ENCODE data around the gene ELMO1.

ELMO1 gene

DNA sequence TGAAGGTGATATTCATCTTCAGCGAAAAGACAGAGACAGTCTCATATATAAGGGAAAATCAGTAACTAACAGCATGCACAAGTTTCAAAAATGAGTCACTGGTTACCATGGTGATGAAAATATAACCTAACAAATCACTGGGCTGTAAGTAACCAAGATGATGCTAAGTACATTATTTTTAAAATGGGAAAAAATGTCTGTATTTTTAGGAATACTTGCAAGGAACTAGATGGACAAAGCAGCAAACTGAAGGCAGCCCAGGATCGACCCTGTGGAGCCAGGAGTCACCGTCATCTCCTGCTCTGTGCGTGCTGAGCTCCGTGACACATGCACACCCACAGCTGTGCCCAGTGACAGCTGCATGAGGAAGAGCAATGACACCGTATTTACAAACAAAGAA, 137.3 kb downstream of the ELMO1 start:
- peak in 1 of 2 donors; percentile 12 for DNase-seq (ENCODE audit: low read depth in 2 of 2)

DNA sequence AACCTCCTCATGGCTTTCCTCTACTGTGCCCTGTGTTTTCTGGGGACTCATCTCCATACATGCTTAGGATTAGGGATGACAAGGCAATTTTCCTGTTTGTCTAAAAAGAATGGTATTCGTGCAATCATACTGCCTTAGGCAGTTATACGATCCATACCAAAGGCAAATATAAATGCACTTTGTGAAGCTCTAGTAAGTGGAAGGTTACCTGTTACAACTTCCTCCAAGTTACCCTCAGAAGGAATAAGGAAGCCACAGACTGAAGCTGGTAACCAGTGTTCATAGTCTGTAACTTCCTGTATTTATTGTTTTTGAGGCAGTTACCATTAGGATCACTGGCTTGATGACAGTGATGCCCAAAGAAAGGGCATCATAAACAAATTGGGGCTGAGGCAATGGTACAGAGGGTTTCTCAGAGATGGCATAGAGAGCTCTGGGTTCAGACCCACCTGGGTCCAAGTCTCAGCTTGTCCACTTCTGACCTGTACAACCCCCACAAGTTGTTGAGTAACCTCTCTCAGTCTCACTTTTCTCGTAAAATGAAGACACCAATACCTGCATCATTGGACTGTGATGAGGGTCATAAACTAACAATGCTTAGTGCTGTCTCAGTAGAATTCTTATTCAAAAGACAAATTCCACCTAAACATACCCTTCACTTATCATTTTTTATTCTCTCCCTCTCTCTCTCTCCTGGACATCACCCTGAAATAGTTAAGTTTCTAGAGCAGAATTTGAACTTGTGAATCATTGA, 138.2 kb downstream of the ELMO1 start:
- DNase-seq (ENCODE audit: low read depth in 2 of 2) = no peak

DNA sequence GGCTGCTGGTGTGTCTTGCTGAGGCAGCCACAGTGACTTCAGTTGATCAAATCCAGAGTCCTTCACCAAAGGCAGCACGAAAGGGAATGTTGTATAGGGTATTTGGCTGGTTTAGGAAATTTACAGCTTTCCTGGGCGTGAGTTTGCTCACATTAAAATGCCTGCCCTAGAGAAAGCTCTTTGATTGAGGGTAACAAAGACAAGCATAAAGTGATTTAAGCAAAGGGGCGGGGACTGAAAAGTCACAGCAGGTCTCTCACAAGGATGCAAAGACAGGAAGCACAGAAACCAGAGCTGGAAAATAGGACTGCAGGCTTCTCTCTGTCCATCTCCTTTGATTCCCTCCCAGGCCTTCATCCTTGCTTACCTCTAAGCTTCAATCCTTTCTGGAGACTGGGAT, 139.2 kb downstream of the ELMO1 start:
- no peak for DNase-seq (ENCODE audit: low read depth in 2 of 2)

- no peak for DNase-seq (ENCODE audit: low read depth in 2 of 2)
Measured at GRCh38 chr7:37304921-37305320, 143.7 kb downstream of the ELMO1 start.

DNA sequence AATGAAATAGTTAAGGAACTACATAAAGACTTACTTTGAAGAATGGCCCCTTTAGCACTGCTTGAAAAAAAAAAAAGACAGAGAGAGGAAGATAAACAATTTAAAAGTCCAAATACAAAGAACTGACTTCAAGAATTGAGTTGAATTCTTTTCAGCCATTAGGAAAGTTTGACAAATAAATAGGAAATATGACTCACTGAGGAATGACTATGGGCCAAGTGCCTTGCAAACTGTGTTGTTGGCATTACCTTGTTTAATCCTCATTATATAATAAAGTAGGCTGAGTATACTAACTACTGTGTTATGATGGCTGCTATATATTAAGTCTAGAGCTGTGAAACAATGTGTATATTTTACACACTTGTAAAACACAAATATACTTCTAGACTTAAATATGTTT, 151.1 kb downstream of the ELMO1 start:
- DNase-seq (ENCODE audit: low read depth in 2 of 2) = no peak

- no peak for DNase-seq (ENCODE audit: low read depth in 2 of 2)
Measured at GRCh38 chr7:37295401-37295800, 153.3 kb downstream of the ELMO1 start.

DNA sequence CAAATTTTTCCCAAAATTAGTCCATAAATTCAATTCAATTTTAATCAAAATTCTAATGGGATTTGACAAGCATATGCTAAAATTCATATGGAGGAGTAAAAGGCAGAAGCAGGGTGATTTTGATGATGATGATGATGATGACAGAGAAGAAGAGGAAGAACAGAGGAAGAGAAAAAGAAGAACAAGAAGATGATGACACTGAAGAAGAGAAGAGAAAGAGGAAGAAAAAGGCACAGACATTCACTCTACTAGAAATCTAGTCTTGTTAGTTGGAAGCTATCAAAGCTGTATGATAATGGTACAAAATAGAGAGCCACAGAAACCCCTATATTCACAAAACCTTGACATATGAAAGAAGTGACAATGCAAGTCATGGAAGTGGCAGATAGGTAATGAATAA, 157.9 kb downstream of the ELMO1 start:
- DNase-seq (ENCODE audit: low read depth in 2 of 2) = no peak

DNA sequence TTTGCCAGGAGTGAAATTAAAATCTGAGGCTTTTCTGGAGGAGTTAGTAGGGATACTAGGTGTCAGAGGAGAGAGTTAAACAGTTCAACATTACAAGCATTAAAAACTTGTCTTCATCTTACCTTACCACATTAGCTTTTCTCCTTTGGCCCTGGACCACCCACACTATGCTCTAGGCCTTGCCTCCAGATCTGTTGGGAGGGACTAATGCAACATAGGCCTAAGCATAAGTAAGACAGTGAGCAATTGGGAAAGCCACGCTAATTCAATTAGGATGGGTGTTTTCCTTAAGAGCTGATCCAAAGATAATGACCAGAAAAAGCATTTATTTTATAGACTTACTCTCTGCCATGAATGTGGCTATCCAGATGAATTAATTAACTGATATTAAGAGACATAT, 158.9 kb downstream of the ELMO1 start:
- no peak for DNase-seq (ENCODE audit: low read depth in 2 of 2)

DNA sequence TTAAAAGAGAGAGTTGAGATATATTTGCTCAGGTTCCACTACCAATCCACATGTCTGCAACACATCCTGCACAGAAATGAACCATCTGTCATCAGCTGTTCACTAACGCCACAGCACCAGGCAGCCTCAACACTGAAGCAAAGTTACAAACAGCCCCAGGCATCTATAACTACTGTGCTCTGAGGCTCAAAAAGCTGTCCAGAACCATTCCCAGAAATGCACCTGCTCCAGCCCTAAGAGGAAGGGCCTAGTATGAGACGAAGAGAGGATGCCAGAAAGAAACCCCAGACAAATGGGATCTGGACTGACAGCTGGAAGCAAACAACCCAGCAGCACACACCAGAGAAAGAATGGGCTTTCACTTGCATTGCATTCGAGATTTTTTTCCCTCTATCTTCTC, 159.3 kb downstream of the ELMO1 start:
- DNase-seq (ENCODE audit: low read depth in 2 of 2) = no peak

GRCh38 chr7:37287131-37287855, 161.4 kb downstream of the ELMO1 start:
- no peak for DNase-seq (ENCODE audit: low read depth in 2 of 2)

GRCh38 chr7:37286454-37286832, 162.2 kb downstream of the ELMO1 start:
- DNase-seq (ENCODE audit: low read depth in 2 of 2) = no peak

- no peak for DNase-seq (ENCODE audit: low read depth in 2 of 2)
Measured at GRCh38 chr7:37285706-37286453, 162.8 kb downstream of the ELMO1 start.

- peak; percentile 15 to 24 for DNase-seq (ENCODE audit: low read depth in 2 of 2)
Measured at GRCh38 chr7:37284805-37285231, 163.8 kb downstream of the ELMO1 start.

GRCh38 chr7:37284285-37284684, 164.4 kb downstream of the ELMO1 start:
- DNase-seq (ENCODE audit: low read depth in 2 of 2) = no peak

GRCh38 chr7:37283716-37284115, 164.9 kb downstream of the ELMO1 start:
- no peak for DNase-seq (ENCODE audit: low read depth in 2 of 2)

DNA sequence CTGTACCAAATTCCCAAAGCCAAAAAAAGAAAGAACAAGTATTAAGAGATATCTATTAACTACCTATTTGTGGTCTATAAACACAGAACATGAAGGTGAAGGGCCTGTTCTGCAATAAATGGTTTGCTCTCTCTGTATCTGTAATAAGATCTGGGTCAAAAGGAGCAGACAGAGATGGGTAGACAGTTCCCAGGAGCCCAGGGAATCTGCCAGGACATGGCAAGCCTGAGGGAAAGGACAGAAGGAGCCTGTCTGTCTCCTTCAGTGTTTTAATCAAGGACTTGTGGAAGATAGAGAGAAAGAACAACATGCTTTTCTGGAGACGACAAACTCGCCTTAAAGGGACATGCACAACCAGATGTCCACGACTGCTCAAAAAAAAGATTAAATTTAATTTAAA, 165.7 kb downstream of the ELMO1 start:
- DNase-seq (ENCODE audit: low read depth in 2 of 2) = no peak

DNA sequence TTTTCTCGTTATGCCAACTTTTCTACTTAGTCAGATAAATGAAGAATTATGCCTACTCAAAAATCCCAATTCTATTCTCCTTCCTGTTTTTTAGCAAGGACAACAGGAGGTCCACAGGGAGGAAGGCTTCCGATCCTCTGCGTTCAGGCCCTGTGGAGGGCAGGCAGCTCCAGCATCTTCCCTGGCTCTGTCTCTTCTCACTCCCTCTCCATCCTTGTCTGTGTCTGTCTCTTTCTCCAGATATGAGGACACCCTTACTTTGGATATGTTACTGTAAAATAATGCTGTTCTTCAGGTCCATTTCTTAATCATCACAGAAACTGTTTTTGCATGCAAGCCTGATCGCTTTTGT, 166.6 kb downstream of the ELMO1 start:
- DNase-seq (ENCODE audit: low read depth in 2 of 2) = no peak

DNA sequence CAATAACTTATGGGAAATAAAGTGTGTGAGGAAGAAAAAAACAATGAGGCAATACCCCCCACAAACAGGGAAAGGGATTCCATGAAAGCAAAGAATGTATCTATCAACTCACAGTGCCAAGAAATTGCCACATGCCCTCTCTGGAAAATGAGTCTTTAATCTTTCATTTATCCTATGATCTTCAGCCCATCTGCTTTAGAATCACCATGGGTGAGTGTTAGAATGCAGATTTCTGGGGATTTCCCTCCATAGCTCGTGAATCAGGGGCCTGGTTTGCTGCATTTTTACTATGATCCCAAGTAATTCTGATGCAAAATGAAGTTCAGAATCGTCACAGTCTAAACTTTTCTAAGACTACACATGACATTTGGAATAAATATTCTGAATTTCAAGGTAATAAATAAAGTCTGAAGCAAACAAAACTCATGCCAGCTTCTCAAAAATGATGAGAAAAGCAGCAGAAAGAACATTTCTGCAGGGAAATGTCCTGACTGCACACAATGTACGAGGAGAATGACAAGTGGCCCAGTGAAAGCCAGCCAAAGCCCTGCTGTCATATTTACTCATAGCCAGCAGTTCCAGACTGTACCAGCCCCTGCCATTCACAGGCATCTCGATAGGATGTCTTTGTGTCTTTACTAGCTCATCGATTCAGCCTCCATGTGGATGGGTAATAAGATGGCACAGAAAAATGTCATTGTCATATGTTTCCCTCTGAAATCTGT, 167.1 kb downstream of the ELMO1 start:
- DNase-seq (ENCODE audit: low read depth in 2 of 2) = no peak

GRCh38 chr7:37277513-37277912, 171.2 kb downstream of the ELMO1 start:
- DNase-seq (ENCODE audit: low read depth in 2 of 2) = no peak

DNA sequence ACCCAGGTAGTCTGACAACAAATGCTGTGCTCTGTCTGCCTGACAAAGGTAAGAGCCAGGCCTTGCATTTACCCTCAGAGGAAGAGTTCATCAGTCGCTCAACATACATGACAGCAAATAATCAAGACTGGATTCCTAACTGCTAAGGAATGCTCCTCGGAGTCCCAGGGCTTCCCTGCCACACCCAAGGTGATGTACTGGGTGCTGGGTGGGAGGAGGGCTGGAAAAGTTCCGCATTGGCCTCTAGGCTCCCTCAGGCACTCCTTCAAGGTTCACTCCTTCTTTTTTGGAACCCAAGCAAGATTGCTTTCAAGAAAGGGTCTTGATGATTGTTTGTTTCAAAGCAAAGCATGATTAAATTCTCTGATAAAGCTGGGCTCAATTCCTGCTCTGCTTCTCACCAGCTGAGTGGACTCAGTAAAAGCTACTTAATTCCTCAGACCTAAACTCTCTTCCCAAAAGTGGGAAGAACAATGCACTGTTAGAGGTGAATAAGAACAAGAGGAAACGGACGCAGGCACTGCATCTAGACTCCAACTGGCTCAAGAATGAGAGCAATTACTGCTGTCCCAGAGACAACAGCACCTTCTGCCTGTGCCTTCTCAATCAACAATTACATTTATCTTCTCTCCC, 173.5 kb downstream of the ELMO1 start:
- no peak for DNase-seq (ENCODE audit: low read depth in 2 of 2)

DNA sequence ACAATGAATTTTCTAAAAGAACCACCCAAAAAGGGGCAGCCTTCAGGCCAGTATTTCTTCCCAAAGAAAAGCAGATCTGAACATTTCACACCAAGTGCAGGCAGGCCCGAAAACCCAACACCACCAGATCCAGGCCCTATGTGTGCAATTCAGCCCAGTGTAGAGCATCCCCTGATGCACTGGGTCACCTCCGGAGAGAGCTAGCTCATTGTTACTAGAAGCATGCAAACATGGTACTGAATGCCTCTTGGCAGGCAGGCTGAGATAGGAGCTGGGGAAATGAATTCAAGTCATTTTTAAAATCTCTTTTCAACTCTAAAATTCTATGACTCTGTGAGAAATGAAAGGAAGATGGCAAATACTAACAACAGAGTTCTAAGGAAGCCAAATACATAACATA, 174.8 kb downstream of the ELMO1 start:
- no peak for DNase-seq (ENCODE audit: low read depth in 2 of 2)

Measured in stimulated activated CD4-positive, alpha-beta T cell treated with anti-CD3 and anti-CD28 coated beads, Interleukin-1b, Interleukin-23, amount 100 ng/mL, for 4 hours (primary cell).